Transverse colon (tissue), 3 donors: ENCODE measurements around the gene ZFP1.

Experiments used
- EP300 ChIP-seq: sonication (generic); formaldehyde crosslinking; IDR thresholded peaks from one replicate; pipeline ENCODE4 v1.6.1; 2017; ENCODE audit warnings: antibody characterized with exemption, low read depth
- POLR2A ChIP-seq: fragments of 450-650 bp; IDR thresholded peaks from one replicate; pipeline ENCODE4 v1.6.1; 2016; ENCODE audit warnings: antibody characterized with exemption, mild to moderate bottlenecking, moderate library complexity
- TF ChIP-seq, protein P1 (sequence below), 5 experiments: fragments of 200-600 bp in 3 of 5; fragments of 450-650 bp in 2 of 5; sonication (generic) in 3 of 5; IDR thresholded peaks; 1 replicate in 2 of 5; 2 replicates in 3 of 5; pipeline ENCODE4 v1.5.1; 2016 to 2017; ENCODE audit warnings: antibody characterized with exemption in 5 of 5, inconsistent platforms in 3 of 5, mild to moderate bottlenecking in 2 of 5, moderate library complexity in 1 of 5

GRCh38 chr16:75176926-75177325 lies 28.6 kb downstream of the ZFP1 start:
- TF ChIP-seq EP300 (no peak), POLR2A (no peak)
- TF ChIP-seq, protein P1, sequence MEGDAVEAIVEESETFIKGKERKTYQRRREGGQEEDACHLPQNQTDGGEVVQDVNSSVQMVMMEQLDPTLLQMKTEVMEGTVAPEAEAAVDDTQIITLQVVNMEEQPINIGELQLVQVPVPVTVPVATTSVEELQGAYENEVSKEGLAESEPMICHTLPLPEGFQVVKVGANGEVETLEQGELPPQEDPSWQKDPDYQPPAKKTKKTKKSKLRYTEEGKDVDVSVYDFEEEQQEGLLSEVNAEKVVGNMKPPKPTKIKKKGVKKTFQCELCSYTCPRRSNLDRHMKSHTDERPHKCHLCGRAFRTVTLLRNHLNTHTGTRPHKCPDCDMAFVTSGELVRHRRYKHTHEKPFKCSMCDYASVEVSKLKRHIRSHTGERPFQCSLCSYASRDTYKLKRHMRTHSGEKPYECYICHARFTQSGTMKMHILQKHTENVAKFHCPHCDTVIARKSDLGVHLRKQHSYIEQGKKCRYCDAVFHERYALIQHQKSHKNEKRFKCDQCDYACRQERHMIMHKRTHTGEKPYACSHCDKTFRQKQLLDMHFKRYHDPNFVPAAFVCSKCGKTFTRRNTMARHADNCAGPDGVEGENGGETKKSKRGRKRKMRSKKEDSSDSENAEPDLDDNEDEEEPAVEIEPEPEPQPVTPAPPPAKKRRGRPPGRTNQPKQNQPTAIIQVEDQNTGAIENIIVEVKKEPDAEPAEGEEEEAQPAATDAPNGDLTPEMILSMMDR (IDR thresholded peaks at IDR 0.05), result no peak
